ENCODE data around the gene TIMD4. TPM values are rescaled to one million over a fixed set of nuclear protein-coding genes. Genes with fewer than 3 reads are reported as not detected.

TIMD4 gene
- total and polyA plus RNA-seq, 2 experiments from 2014 or later: not detected

DNA sequence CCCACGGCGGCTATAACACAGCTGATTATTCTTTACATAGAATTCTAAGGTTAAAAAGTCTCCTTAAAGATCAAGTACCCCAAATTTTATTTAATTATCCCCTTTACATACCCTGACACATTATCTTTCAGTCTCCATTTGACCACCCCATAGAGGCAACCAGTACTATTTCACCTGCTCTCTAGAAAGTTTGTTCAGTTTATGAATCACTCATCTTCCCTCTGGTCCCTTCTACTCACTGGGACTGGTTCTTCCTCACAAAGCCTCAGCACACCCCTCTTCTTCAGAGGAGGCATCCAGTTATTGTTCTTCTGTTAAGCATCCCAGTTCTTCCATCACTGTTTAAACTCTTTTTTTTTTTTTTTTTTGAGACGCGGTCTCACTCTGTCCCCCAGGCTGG, 70.2 kb downstream of the TIMD4 start:
- Mint-ChIP-seq H3K36me3 (ENCODE audit: low read depth) (no peaks in the 10 kb centered on the region), H3K4me3 (no peak overlapping the region), H3K27me3 (ENCODE audit: insufficient read depth, low read depth, poor library complexity) (peaks cover 1% of the 10 kb centered on the region), H3K27ac (no peak overlapping the region), H3K4me1 (peaks cover 14% of the 10 kb centered on the region; the same call in 2 of the 3 replicates), H3K9me3 (no peaks in the 10 kb centered on the region)
- no peak overlapping the region for H2AFZ ChIP-seq
- TF ChIP-seq, protein P1, sequence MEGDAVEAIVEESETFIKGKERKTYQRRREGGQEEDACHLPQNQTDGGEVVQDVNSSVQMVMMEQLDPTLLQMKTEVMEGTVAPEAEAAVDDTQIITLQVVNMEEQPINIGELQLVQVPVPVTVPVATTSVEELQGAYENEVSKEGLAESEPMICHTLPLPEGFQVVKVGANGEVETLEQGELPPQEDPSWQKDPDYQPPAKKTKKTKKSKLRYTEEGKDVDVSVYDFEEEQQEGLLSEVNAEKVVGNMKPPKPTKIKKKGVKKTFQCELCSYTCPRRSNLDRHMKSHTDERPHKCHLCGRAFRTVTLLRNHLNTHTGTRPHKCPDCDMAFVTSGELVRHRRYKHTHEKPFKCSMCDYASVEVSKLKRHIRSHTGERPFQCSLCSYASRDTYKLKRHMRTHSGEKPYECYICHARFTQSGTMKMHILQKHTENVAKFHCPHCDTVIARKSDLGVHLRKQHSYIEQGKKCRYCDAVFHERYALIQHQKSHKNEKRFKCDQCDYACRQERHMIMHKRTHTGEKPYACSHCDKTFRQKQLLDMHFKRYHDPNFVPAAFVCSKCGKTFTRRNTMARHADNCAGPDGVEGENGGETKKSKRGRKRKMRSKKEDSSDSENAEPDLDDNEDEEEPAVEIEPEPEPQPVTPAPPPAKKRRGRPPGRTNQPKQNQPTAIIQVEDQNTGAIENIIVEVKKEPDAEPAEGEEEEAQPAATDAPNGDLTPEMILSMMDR (conservative IDR thresholded peaks at IDR 0.05; ENCODE audit: low read depth in 2 of 2): no peak
- TF ChIP-seq, protein P2, sequence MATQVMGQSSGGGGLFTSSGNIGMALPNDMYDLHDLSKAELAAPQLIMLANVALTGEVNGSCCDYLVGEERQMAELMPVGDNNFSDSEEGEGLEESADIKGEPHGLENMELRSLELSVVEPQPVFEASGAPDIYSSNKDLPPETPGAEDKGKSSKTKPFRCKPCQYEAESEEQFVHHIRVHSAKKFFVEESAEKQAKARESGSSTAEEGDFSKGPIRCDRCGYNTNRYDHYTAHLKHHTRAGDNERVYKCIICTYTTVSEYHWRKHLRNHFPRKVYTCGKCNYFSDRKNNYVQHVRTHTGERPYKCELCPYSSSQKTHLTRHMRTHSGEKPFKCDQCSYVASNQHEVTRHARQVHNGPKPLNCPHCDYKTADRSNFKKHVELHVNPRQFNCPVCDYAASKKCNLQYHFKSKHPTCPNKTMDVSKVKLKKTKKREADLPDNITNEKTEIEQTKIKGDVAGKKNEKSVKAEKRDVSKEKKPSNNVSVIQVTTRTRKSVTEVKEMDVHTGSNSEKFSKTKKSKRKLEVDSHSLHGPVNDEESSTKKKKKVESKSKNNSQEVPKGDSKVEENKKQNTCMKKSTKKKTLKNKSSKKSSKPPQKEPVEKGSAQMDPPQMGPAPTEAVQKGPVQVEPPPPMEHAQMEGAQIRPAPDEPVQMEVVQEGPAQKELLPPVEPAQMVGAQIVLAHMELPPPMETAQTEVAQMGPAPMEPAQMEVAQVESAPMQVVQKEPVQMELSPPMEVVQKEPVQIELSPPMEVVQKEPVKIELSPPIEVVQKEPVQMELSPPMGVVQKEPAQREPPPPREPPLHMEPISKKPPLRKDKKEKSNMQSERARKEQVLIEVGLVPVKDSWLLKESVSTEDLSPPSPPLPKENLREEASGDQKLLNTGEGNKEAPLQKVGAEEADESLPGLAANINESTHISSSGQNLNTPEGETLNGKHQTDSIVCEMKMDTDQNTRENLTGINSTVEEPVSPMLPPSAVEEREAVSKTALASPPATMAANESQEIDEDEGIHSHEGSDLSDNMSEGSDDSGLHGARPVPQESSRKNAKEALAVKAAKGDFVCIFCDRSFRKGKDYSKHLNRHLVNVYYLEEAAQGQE (IDR thresholded peaks at IDR 0.05; ENCODE audit: unreplicated experiment): no peak
- TF ChIP-seq NANOG (IDR thresholded peaks at IDR 0.05; ENCODE audit: borderline replicate concordance) (no peak), CREB1 (CRISPR knock-in tag; IDR thresholded peaks at IDR 0.05; ENCODE audit: low read depth) (no peak), STAT1 (IDR thresholded peaks at IDR 0.05; ENCODE audit: unreplicated experiment) (no peak), EZH2phosphoT487 (IDR thresholded peaks at IDR 0.05; ENCODE audit: unreplicated experiment) (no peak), ZNF114 (CRISPR knock-in tag; IDR thresholded peaks at IDR 0.05) (no peak)
- TF ChIP-seq, protein P3, sequence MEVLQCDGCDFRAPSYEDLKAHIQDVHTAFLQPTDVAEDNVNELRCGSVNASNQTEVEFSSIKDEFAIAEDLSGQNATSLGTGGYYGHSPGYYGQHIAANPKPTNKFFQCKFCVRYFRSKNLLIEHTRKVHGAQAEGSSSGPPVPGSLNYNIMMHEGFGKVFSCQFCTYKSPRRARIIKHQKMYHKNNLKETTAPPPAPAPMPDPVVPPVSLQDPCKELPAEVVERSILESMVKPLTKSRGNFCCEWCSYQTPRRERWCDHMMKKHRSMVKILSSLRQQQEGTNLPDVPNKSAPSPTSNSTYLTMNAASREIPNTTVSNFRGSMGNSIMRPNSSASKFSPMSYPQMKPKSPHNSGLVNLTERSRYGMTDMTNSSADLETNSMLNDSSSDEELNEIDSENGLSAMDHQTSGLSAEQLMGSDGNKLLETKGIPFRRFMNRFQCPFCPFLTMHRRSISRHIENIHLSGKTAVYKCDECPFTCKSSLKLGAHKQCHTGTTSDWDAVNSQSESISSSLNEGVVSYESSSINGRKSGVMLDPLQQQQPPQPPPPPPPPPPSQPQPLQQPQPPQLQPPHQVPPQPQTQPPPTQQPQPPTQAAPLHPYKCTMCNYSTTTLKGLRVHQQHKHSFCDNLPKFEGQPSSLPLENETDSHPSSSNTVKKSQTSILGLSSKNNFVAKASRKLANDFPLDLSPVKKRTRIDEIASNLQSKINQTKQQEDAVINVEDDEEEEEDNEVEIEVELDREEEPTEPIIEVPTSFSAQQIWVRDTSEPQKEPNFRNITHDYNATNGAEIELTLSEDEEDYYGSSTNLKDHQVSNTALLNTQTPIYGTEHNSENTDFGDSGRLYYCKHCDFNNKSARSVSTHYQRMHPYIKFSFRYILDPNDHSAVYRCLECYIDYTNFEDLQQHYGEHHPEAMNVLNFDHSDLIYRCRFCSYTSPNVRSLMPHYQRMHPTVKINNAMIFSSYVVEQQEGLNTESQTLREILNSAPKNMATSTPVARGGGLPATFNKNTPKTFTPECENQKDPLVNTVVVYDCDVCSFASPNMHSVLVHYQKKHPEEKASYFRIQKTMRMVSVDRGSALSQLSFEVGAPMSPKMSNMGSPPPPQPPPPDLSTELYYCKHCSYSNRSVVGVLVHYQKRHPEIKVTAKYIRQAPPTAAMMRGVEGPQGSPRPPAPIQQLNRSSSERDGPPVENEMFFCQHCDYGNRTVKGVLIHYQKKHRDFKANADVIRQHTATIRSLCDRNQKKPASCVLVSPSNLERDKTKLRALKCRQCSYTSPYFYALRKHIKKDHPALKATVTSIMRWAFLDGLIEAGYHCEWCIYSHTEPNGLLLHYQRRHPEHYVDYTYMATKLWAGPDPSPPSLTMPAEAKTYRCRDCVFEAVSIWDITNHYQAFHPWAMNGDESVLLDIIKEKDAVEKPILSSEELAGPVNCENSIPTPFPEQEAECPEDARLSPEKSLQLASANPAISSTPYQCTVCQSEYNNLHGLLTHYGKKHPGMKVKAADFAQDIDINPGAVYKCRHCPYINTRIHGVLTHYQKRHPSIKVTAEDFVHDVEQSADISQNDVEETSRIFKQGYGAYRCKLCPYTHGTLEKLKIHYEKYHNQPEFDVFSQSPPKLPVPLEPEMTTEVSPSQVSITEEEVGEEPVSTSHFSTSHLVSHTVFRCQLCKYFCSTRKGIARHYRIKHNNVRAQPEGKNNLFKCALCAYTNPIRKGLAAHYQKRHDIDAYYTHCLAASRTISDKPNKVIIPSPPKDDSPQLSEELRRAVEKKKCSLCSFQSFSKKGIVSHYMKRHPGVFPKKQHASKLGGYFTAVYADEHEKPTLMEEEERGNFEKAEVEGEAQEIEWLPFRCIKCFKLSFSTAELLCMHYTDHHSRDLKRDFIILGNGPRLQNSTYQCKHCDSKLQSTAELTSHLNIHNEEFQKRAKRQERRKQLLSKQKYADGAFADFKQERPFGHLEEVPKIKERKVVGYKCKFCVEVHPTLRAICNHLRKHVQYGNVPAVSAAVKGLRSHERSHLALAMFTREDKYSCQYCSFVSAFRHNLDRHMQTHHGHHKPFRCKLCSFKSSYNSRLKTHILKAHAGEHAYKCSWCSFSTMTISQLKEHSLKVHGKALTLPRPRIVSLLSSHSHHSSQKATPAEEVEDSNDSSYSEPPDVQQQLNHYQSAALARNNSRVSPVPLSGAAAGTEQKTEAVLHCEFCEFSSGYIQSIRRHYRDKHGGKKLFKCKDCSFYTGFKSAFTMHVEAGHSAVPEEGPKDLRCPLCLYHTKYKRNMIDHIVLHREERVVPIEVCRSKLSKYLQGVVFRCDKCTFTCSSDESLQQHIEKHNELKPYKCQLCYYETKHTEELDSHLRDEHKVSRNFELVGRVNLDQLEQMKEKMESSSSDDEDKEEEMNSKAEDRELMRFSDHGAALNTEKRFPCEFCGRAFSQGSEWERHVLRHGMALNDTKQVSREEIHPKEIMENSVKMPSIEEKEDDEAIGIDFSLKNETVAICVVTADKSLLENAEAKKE (CRISPR knock-in tag; IDR thresholded peaks at IDR 0.05): no peak
- H3K36me3 ChIP-seq (ENCODE audit: insufficient read depth): no peaks in the 10 kb centered on the region
- H3K4me3 ChIP-seq: no peak overlapping the region
- H3K27me3 ChIP-seq (ENCODE audit: insufficient read depth): no peaks in the 10 kb centered on the region
- no peaks in the 10 kb centered on the region for H3F3A ChIP-seq (replicated peaks; ENCODE audit: low read depth)
- peaks cover 9% of the 10 kb centered on the region; the same call in 1 of the 2 replicates for H3K9me2 ChIP-seq (ENCODE audit: insufficient read depth)
- no peaks in the 10 kb centered on the region for H3K79me2 ChIP-seq (replicated peaks; ENCODE audit: insufficient read depth)
- no peak overlapping the region for H3K4me2 ChIP-seq
- no peaks in the 10 kb centered on the region for H4K20me1 ChIP-seq (replicated peaks; ENCODE audit: insufficient read depth)
- no peak overlapping the region for H3K27ac ChIP-seq (ENCODE audit: low read depth)
- DNase-seq (ENCODE audit: low spot score): no peak
- ATAC-seq: no peak
- no peaks in the 10 kb centered on the region for H3K4me1 ChIP-seq (ENCODE audit: insufficient read depth)
